ENCODE data around the gene TEX47. TPM values are rescaled to one million over a fixed set of nuclear protein-coding genes. Genes with fewer than 3 reads are reported as not detected.

TEX47 gene
- total RNA-seq, 2 donors from 2014 or later = not detected

GRCh38 chr7:88746126-88746525 is 49.4 kb downstream of the TEX47 start:
- H3K4me1 ChIP-seq (ENCODE audit: control insufficient read depth, insufficient read depth, low read length) = no peaks in the 10 kb centered on the region
- 80 to 81% methylated on average over 2 to 3 of the region's 3 CpGs for WGBS, 2 experiments (ENCODE audit: insufficient coverage in 1 of 2, insufficient read length in 1 of 2)
- no peak for DNase-seq
- no peaks in the 10 kb centered on the region for H3K9me3 ChIP-seq (ENCODE audit: control insufficient read depth, low read length)
- no peak overlapping the region for H3K27ac ChIP-seq (ENCODE audit: low read depth, low read length)
- H3K9me3 Mint-ChIP-seq = peaks cover 2% of the 10 kb centered on the region
- H3K4me1 Mint-ChIP-seq = peaks cover 8% of the 10 kb centered on the region
- H3K36me3 Mint-ChIP-seq (ENCODE audit: low read depth) = no peaks in the 10 kb centered on the region
- no peaks in the 10 kb centered on the region for H3K27me3 ChIP-seq (ENCODE audit: control insufficient read depth, insufficient read depth, low read length, poor library complexity, severe bottlenecking)
- H3K36me3 ChIP-seq (ENCODE audit: control insufficient read depth, insufficient read depth, low read length) = no peaks in the 10 kb centered on the region
- no peak overlapping the region for H3K27ac Mint-ChIP-seq
- H3K4me3 Mint-ChIP-seq = no peak overlapping the region
- no peak overlapping the region for H3K4me3 ChIP-seq (ENCODE audit: low read length)
- H3K9ac ChIP-seq (ENCODE audit: extremely low read depth, low read length, poor library complexity, severe bottlenecking) = no peak overlapping the region
- peaks cover 9% of the 10 kb centered on the region for H3K27me3 Mint-ChIP-seq (ENCODE audit: insufficient read depth)
- TF ChIP-seq, protein P1, sequence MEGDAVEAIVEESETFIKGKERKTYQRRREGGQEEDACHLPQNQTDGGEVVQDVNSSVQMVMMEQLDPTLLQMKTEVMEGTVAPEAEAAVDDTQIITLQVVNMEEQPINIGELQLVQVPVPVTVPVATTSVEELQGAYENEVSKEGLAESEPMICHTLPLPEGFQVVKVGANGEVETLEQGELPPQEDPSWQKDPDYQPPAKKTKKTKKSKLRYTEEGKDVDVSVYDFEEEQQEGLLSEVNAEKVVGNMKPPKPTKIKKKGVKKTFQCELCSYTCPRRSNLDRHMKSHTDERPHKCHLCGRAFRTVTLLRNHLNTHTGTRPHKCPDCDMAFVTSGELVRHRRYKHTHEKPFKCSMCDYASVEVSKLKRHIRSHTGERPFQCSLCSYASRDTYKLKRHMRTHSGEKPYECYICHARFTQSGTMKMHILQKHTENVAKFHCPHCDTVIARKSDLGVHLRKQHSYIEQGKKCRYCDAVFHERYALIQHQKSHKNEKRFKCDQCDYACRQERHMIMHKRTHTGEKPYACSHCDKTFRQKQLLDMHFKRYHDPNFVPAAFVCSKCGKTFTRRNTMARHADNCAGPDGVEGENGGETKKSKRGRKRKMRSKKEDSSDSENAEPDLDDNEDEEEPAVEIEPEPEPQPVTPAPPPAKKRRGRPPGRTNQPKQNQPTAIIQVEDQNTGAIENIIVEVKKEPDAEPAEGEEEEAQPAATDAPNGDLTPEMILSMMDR (conservative IDR thresholded peaks at IDR 0.05) = no peak

Other genes with a start within 250 kb of the TEX47 start
- gene ZNF804B, start 36.0 kb downstream of the TEX47 start, total RNA-seq = under 1 TPM; 0.13 to 0.49 TPM